Measurements from ENCODE around the gene CLN6. TPM values are rescaled to one million over a fixed set of nuclear protein-coding genes. Genes with fewer than 3 reads are reported as not detected.

CLN6 gene
- total RNA-seq, 3 donors from 2014 or later (not counting 1 experiment from before 2014, with no cell fraction given), result 14.9 to 19.0 (median 15.5) TPM

DNA sequence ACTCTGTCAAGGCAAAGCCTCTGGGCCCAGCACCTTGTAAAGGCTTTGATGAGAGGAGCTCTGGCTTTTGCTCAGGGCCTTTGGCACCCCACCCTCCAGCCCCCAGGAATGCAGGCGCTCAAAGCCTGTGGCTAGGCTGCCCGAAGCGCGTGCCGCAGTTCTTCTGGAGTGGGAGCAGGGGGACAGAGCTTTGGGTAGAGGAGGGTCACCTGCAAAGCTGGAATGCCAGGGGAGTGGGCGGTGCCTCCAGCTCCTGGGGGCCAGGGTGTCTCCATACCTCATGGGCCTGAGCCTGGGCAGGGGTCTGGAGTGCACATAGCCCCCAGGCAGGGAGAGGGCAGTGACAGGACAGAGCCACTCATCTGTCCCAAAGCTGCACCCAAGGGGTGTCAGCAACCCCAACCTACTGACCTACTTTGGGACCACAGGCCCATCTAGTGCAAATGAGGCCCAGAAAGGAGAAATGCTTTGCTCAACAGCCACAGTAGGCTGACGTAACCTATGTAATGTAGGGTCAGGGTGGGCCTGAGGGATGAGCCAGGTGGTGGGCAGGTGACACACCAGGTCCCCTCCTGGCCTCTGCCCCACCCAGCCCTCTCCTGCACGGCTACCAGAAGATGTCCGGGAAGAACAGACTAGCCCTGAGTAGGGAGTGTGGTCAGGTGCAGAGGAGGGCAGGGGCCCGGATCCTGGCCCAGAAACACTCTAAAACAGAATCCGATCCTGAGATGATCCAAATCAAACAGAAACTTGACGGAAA is 22.2 kb downstream of the CLN6 start:
- TF ChIP-seq, protein P1, sequence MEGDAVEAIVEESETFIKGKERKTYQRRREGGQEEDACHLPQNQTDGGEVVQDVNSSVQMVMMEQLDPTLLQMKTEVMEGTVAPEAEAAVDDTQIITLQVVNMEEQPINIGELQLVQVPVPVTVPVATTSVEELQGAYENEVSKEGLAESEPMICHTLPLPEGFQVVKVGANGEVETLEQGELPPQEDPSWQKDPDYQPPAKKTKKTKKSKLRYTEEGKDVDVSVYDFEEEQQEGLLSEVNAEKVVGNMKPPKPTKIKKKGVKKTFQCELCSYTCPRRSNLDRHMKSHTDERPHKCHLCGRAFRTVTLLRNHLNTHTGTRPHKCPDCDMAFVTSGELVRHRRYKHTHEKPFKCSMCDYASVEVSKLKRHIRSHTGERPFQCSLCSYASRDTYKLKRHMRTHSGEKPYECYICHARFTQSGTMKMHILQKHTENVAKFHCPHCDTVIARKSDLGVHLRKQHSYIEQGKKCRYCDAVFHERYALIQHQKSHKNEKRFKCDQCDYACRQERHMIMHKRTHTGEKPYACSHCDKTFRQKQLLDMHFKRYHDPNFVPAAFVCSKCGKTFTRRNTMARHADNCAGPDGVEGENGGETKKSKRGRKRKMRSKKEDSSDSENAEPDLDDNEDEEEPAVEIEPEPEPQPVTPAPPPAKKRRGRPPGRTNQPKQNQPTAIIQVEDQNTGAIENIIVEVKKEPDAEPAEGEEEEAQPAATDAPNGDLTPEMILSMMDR (IDR thresholded peaks at IDR 0.05), result no peak
- no peaks in the 10 kb centered on the region for H3K9me3 ChIP-seq (ENCODE audit: control insufficient read depth, insufficient read depth, low read length)
- H3K27me3 ChIP-seq (ENCODE audit: control insufficient read depth, insufficient read depth, low read length), result no peaks in the 10 kb centered on the region
- intact Hi-C loops (cut with micrococcal nuclease), result no loop called here
- no peaks in the 10 kb centered on the region for H3K36me3 ChIP-seq (ENCODE audit: control insufficient read depth, insufficient read depth, low read length)
- Mint-ChIP-seq H3K27ac (no peak overlapping the region), H3K36me3 (no peaks in the 10 kb centered on the region), H3K4me1 (peaks cover 0 to 32% of the 10 kb centered on the region in 2 donors), H3K4me3 (no peak overlapping the region), H3K9me3 (no peaks in the 10 kb centered on the region), H3K27me3 (ENCODE audit: low read depth in 2 of 2) (no peaks in the 10 kb centered on the region)
- DNase-seq, result no peak
- 92% methylated on average over 12 of the region's 12 CpGs for WGBS (ENCODE audit: insufficient coverage)
- no peak overlapping the region for H3K27ac ChIP-seq (ENCODE audit: low read length)
- peaks cover 33% of the 10 kb centered on the region for H3K4me1 ChIP-seq (ENCODE audit: control insufficient read depth, insufficient read depth, low read length)
- no peak overlapping the region for H3K4me3 ChIP-seq (ENCODE audit: low read length)
- no peak for ATAC-seq

DNA sequence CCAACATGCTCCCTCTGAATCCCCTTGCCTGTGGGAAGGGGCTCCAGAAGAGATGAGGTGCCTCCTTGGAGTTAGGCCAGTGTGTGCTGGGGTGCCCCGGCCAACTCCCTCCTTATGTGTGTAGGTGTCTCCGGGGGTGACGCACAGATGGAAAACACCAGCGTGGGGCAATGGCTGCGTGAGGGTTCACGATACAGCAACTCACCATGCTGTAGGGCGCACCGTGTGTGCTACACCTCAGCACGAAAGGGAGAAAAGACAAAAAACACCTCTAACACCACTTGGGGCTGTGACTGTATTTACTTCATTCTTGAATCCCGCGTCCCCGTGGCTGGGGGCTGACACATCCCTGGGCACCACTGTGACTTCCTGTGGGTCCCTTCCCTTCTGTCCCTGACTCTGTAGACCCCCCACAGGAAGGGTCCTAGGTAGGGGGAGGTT is 22.8 kb downstream of the CLN6 start:
- Histone ChIP-seq H3K9me3 (ENCODE audit: control insufficient read depth, insufficient read depth, low read length) (no peaks in the 10 kb centered on the region), H3K4me1 (ENCODE audit: control insufficient read depth, insufficient read depth, low read length) (peaks cover 33% of the 10 kb centered on the region), H3K36me3 (ENCODE audit: control insufficient read depth, insufficient read depth, low read length) (no peaks in the 10 kb centered on the region), H3K27me3 (ENCODE audit: control insufficient read depth, insufficient read depth, low read length) (no peaks in the 10 kb centered on the region), H3K4me3 (ENCODE audit: low read length) (no peak overlapping the region), H3K27ac (ENCODE audit: low read length) (no peak overlapping the region)
- H3K9me3 Mint-ChIP-seq, result no peaks in the 10 kb centered on the region
- peaks cover 0 to 32% of the 10 kb centered on the region in 2 donors for H3K4me1 Mint-ChIP-seq
- ATAC-seq, result no peak
- H3K36me3 Mint-ChIP-seq, result no peaks in the 10 kb centered on the region
- H3K27ac Mint-ChIP-seq, result no peak overlapping the region
- WGBS (ENCODE audit: insufficient coverage), result 93% methylated on average over 12 of the region's 12 CpGs
- no peak overlapping the region for H3K4me3 Mint-ChIP-seq
- TF ChIP-seq, protein P1 (IDR thresholded peaks at IDR 0.05), result no peak
- intact Hi-C loops (cut with micrococcal nuclease), result no loop called here
- H3K27me3 Mint-ChIP-seq (ENCODE audit: low read depth in 2 of 2), result no peaks in the 10 kb centered on the region
- no peak for DNase-seq

DNA sequence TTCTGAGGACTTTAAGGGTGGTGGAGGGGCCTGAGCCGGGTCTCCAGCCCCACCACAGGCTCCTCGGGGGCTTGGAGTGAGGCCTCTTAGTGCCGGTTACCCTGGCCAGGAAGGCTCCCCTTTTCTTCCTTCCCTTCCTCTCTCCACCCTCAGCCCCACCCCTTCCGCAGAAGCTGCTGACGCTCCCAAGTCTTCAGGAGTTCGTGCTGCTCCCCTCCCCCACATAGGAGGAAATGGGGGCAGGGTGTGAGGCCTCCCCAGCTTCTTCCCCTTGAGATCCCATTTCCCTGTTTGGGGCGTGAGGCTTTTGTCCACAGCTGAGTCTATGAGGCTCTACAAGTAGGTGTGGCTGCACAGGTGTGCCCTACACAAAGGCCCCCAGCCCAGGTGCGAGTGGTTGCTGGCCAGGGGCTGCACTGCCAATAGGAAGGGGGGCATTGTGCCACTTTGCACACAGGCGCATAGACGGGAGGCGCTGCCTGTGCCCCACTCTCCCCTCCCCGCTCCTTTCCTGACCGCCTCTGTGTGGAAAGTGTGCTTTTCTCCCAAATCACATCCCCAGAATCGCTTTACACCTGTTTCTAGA is 23.5 kb downstream of the CLN6 start:
- H3K9me3 Mint-ChIP-seq, result no peaks in the 10 kb centered on the region
- H3K4me1 Mint-ChIP-seq, result peaks cover 0 to 32% of the 10 kb centered on the region in 2 donors
- no peaks in the 10 kb centered on the region for H3K9me3 ChIP-seq (ENCODE audit: control insufficient read depth, insufficient read depth, low read length)
- H3K27ac Mint-ChIP-seq, result no peak overlapping the region
- 62% methylated on average over 13 of the region's 14 CpGs for WGBS (ENCODE audit: insufficient coverage)
- H3K4me3 Mint-ChIP-seq, result no peak overlapping the region
- no peaks in the 10 kb centered on the region for H3K36me3 Mint-ChIP-seq
- H3K4me1 ChIP-seq (ENCODE audit: control insufficient read depth, insufficient read depth, low read length), result peaks cover 36% of the 10 kb centered on the region
- H3K4me3 ChIP-seq (ENCODE audit: low read length), result no peak overlapping the region
- ATAC-seq (no peak), DNase-seq (no peak)
- intact Hi-C loops (cut with micrococcal nuclease), result no loop called here
- TF ChIP-seq, protein P1 (IDR thresholded peaks at IDR 0.05), result no peak
- no peaks in the 10 kb centered on the region for H3K27me3 ChIP-seq (ENCODE audit: control insufficient read depth, insufficient read depth, low read length)
- no peaks in the 10 kb centered on the region for H3K36me3 ChIP-seq (ENCODE audit: control insufficient read depth, insufficient read depth, low read length)
- H3K27me3 Mint-ChIP-seq (ENCODE audit: low read depth in 2 of 2), result no peaks in the 10 kb centered on the region
- no peak overlapping the region for H3K27ac ChIP-seq (ENCODE audit: low read length)

All from natural killer cell (primary cell).